ENCODE data around the gene CREG1. TPM values are rescaled to one million over a fixed set of nuclear protein-coding genes. Genes with fewer than 3 reads are reported as not detected.

CREG1 gene
- total and polyA plus RNA-seq, 2 of the 8 experiments (the other 6 are each of a cell fraction or from before 2014, with no cell fraction given): 29.8 to 30.1 TPM

DNA sequence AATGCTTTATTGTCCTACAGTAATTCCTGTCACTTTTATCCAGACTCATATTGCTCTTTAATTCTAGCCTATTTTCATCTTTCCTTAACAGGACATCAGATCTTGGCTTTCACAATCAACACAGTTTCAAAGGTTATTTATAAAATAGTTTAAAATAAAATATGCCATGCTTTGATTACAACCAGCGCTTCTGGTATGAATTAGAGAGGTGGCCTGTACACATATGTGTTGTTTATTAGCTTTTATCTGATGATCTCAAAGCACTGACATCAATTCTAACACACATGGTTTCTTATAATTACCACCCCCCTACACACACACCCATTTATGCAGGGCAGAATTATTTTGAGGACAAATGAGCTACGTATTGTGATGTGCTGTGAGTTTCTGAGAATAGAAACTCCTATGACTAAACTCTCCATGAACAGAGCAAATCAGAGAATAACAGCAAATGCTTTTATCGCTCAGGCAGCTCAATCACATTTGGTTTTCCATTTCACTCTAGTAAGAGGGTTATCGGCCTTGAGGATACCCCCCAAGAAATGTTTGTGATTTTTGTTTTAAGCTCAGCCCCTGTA lies 53.2 kb downstream of the CREG1 start (continued):
- TF ChIP-seq HDAC2 (IDR thresholded peaks at IDR 0.05; ENCODE audit: borderline replicate concordance in 1 of 2, low read depth in 2 of 2, low read length in 2 of 2) (no peak), BACH1 (IDR thresholded peaks at IDR 0.05; ENCODE audit: low read length) (no peak), RNF2 (IDR thresholded peaks at IDR 0.05; ENCODE audit: borderline replicate concordance, low read depth, low read length, missing control alignments, poor library complexity, severe bottlenecking) (no peak), CHD2 (IDR thresholded peaks at IDR 0.05; ENCODE audit: low read length) (no peak), CEBPB (IDR thresholded peaks at IDR 0.05; ENCODE audit: low read depth, low read length) (no peak), TAF7 (optimal IDR thresholded peaks at IDR 0.05; ENCODE audit: borderline replicate concordance, low read depth, low read length) (no peak), KDM1A (IDR thresholded peaks at IDR 0.05; ENCODE audit: borderline replicate concordance, low read length) (no peak)

Measured in H1 (cell line).